Measurements from ENCODE around the gene TSPOAP1. TPM values are rescaled to one million over a fixed set of nuclear protein-coding genes. Genes with fewer than 3 reads are reported as not detected.

Gene TSPOAP1
- total RNA-seq, 1 donor from 2014 or later: not detected

GRCh38 chr17:58318627-58319172 is 9.9 kb downstream of the TSPOAP1 start:
- no peak for DNase-seq (ENCODE audit: low read depth, low spot score)

- DNase-seq (ENCODE audit: low read depth, low spot score): no peak
These were observed 10.5 kb downstream of the TSPOAP1 start for GRCh38 chr17:58318065-58318481.

GRCh38 chr17:58317421-58318064 is 11.1 kb downstream of the TSPOAP1 start:
- DNase-seq (ENCODE audit: low read depth, low spot score): no peak

- no peak for DNase-seq (ENCODE audit: low read depth, low spot score)
These were observed 12.2 kb downstream of the TSPOAP1 start for GRCh38 chr17:58316260-58316960.

- no peak for DNase-seq (ENCODE audit: low read depth, low spot score)
These were observed 12.8 kb downstream of the TSPOAP1 start for GRCh38 chr17:58315750-58316149.

- DNase-seq (ENCODE audit: low read depth, low spot score): no peak
These were observed 13.3 kb downstream of the TSPOAP1 start for GRCh38 chr17:58315281-58315711.

- DNase-seq (ENCODE audit: low read depth, low spot score): no peak
These were observed 13.9 kb downstream of the TSPOAP1 start for GRCh38 chr17:58314706-58315015.

- DNase-seq (ENCODE audit: low read depth, low spot score): no peak
These were observed 14.5 kb downstream of the TSPOAP1 start for GRCh38 chr17:58313815-58314705.

GRCh38 chr17:58312829-58313228 is 15.8 kb downstream of the TSPOAP1 start:
- no peak for DNase-seq (ENCODE audit: low read depth, low spot score)

GRCh38 chr17:58312021-58312630 is 16.5 kb downstream of the TSPOAP1 start:
- DNase-seq (ENCODE audit: low read depth, low spot score): no peak

- no peak for DNase-seq (ENCODE audit: low read depth, low spot score)
These were observed 17.1 kb downstream of the TSPOAP1 start for GRCh38 chr17:58311429-58311894.

- no peak for DNase-seq (ENCODE audit: low read depth, low spot score)
These were observed 17.8 kb downstream of the TSPOAP1 start for GRCh38 chr17:58310511-58311428.

GRCh38 chr17:58309918-58310259 is 18.7 kb downstream of the TSPOAP1 start:
- no peak for DNase-seq (ENCODE audit: low read depth, low spot score)

GRCh38 chr17:58308985-58309917 is 19.3 kb downstream of the TSPOAP1 start:
- DNase-seq (ENCODE audit: low read depth, low spot score): no peak

GRCh38 chr17:58308173-58308984 is 20.2 kb downstream of the TSPOAP1 start:
- no peak for DNase-seq (ENCODE audit: low read depth, low spot score)

GRCh38 chr17:58307468-58308172 is 21.0 kb downstream of the TSPOAP1 start:
- no peak for DNase-seq (ENCODE audit: low read depth, low spot score)

- DNase-seq (ENCODE audit: low read depth, low spot score): no peak
These were observed 22.3 kb downstream of the TSPOAP1 start for GRCh38 chr17:58306131-58306951.
